ENCODE measurements around the gene FLAD1.

FLAD1 gene

DNA sequence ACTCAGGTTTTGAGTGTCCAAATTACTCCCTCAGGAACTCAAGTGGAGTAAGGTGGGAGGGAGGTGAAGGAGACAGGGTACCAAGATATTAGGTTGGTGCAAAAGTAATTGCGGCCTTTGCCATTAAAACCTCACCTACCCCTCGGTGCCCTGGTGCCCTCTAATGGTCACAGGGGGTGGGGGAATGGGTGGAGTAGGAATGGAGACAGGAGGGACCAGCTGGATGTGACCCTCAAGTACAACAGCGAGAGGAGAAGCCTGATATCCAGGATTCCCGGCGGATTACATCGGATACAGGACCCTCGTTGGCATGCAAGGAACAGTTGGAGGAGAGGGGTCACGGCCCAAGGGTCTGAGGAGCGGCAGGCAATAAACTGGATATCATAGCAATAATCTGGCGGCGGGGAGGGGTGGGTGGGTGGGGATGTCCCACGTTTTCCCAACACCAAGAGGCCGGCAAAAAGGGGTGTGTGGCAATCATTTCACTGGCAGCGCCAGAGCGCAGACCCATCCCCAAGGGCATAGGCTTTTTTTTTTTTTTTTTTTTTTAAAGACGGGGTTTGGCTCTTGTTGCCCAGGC lies 15.1 kb downstream of the FLAD1 start:
- ATAC-seq (replicated peaks) (no peak), DNase-seq (no peak)
- no peaks in the 10 kb centered on the region for H3K27me3 Mint-ChIP-seq
- peaks cover 32 to 59% of the 10 kb centered on the region in 2 donors for H3K4me1 Mint-ChIP-seq
- no peaks in the 10 kb centered on the region for H3K9me3 Mint-ChIP-seq
- no peaks in the 10 kb centered on the region for H3K36me3 Mint-ChIP-seq
- peak overlapping the region; percentile 71 to 77 for H3K4me3 Mint-ChIP-seq
- peak overlapping the region; percentile 94 for H3K27ac Mint-ChIP-seq

DNA sequence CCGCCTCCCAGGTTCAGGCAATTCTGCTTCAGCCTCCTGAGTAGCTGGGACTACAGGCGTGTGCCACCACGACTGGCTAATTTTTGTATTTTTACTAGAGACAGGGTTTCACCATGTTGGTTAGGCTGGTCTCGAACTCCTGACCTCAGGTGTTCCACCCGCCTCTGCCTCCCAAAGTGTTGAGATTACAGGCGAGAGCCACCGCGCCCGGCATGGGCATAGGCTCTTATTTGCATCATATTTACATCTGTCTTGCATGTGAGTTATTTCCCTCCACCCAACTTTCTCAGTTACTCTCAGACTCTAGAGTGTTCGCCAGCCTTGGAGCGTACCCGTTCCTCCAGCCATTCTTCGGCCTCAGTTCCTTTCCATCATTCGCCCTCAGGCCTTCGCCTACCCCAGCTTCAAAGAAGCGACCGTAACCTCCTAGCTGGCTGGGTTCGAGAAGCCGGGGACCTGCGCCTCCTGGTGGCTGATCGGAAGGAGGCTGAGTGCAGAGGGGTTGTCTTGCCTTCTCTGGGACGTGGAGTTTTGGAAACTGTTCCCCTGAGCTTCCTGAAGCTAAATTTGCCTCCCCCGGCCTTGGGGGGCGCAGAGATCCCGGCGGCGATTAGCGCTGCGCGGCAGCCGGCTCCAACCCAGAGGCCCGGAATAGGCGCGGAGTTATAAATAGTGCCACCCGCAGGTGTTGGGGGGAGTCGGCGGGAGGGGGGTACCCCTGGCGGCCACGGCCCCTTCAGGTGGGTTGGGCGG lies 15.8 kb downstream of the FLAD1 start:
- DNase-seq (peak; percentile 76), ATAC-seq (replicated peaks) (peak; percentile 24 to 25)
- peaks cover 32 to 65% of the 10 kb centered on the region in 2 donors for H3K4me1 Mint-ChIP-seq
- peak overlapping the region; percentile 80 to 97 for H3K4me3 Mint-ChIP-seq
- H3K9me3 Mint-ChIP-seq: no peaks in the 10 kb centered on the region
- no peaks in the 10 kb centered on the region for H3K27me3 Mint-ChIP-seq
- H3K36me3 Mint-ChIP-seq: peaks cover 3% of the 10 kb centered on the region in 2 donors
- H3K27ac Mint-ChIP-seq: peak overlapping the region; percentile 94

DNA sequence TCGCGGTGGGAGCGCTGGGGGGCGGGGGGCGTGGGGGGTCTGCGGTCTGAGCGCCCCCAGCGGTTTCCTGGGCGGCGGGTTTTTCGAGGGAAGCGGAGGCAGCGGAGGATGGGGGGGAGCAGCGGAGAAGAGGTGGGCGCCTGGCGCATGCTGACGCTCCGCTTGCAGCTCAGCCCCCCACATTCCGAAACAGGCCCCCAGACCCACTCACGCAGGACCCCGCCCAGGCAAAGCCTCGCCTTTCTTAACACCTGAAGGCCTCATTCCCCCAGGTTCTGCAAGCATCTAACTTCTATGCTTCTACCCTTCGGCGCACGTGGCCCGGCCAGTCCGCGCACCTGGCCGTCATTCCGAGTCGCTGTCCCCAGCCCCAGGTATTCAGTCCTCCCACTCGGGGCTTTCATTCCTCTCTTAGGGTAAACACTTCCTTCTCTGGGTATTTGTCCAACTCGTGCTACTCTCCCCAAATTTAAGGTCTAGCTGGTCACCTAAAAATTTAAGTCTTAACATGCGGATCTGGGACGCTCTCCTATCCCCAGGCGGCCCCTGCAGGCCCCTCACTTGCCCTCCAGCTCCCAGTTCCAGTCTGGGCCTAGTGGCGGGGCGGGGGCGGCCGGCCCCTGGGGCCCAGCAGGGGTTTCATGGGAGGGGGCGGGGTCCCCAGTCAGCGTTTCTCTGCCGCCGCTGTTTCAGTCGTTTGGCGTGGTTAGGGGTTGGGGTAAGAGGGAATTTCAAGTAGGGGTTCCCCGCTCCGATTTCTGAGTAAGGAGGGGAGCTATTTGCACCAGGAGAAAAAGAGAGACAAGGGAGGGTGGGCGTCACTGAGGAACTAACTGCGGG lies 16.6 kb downstream of the FLAD1 start:
- ATAC-seq (replicated peaks) (peak; percentile 23 to 26), DNase-seq (peak; percentile 75)
- H3K4me3 Mint-ChIP-seq: peak overlapping the region; percentile 97 to 98
- H3K9me3 Mint-ChIP-seq: no peaks in the 10 kb centered on the region
- peaks cover 3% of the 10 kb centered on the region in 2 donors for H3K36me3 Mint-ChIP-seq
- peak overlapping the region; percentile 94 for H3K27ac Mint-ChIP-seq
- H3K27me3 Mint-ChIP-seq: no peaks in the 10 kb centered on the region
- peaks cover 31 to 65% of the 10 kb centered on the region in 2 donors for H3K4me1 Mint-ChIP-seq

DNA sequence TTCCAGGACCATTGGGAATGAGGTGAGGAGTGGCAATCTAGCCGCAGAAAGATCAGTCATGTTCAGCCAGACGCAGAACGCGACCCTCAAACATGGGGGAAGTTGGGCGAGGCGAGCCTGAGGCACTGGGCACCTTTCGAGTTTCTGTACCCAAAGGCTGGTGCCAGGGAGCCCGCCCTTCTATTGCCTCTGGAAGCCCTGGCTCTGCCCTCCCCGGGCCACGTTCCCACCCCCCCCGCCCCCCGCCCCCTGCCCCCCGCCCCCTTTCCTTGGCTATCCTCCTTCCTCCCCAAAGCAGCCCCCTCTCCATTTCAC lies 17.2 kb downstream of the FLAD1 start:
- Mint-ChIP-seq H3K4me3 (peak overlapping the region; percentile 97 to 98), H3K36me3 (peaks cover 3% of the 10 kb centered on the region in 2 donors), H3K4me1 (peaks cover 32 to 66% of the 10 kb centered on the region in 2 donors), H3K27me3 (no peaks in the 10 kb centered on the region), H3K9me3 (no peaks in the 10 kb centered on the region), H3K27ac (peak overlapping the region; percentile 95)
- DNase-seq (no peak), ATAC-seq (replicated peaks) (peak in 1 of 2 donors; percentile 1)

DNA sequence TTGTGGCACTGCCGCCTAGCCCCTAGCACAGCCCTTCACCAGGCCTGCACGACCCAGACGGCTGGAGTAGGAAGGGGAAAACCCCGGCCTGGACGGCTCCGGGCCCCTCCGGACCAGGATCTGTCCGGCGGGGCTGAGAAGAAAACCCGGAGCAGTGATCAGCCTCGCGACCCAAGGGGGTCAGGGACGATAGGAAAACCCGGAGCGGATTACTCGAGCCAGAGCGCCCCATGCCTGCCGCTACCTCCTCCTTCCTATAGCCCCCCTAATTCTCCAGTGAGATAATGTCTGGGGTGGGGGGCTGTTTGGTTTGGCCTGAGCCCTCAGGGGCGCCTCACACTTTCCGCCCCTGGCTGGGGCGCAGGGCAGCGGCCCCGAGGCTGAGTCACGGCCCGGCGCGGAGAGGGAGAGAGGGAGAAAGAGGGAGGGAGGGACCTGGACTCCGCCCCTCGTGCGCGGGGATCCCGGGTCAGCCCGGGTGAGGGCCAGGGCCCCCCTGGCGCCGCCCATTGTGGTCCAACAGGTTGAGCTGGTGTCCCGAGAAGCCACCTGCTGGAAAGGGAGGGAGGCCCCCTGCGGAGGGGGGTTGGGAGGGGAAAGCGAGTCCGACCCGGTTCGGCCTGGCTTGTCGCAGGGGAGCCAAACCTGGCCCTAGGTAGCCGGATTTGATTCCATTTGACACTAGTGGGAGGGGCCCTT lies 17.7 kb downstream of the FLAD1 start:
- DNase-seq (peak; percentile 87), ATAC-seq (replicated peaks) (peak; percentile 45 to 50)
- peak overlapping the region; percentile 99 for H3K27ac Mint-ChIP-seq
- H3K36me3 Mint-ChIP-seq: peaks cover 3% of the 10 kb centered on the region in 2 donors
- no peaks in the 10 kb centered on the region for H3K9me3 Mint-ChIP-seq
- peak overlapping the region; percentile 97 to 98 for H3K4me3 Mint-ChIP-seq
- peaks cover 36 to 69% of the 10 kb centered on the region in 2 donors for H3K4me1 Mint-ChIP-seq
- no peaks in the 10 kb centered on the region for H3K27me3 Mint-ChIP-seq

DNA sequence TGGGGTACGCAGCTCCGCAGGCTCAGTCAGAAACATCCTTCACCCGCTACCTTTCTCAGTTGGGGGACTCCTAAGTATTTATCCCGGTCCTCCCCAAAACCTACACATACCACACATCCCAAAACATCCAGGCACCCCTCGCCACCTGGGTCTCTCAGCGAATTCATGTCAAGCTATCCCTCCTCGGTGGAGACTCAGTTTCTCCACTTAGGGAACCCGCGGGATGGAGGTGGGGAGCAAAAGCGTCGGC lies 18.2 kb downstream of the FLAD1 start:
- Mint-ChIP-seq H3K27me3 (no peaks in the 10 kb centered on the region), H3K4me3 (peak overlapping the region; percentile 97 to 98), H3K36me3 (peaks cover 3 to 6% of the 10 kb centered on the region in 2 donors), H3K27ac (peak overlapping the region; percentile 99), H3K4me1 (peaks cover 36 to 69% of the 10 kb centered on the region in 2 donors), H3K9me3 (no peaks in the 10 kb centered on the region)
- no peak for DNase-seq
- no peak for ATAC-seq (replicated peaks)

DNA sequence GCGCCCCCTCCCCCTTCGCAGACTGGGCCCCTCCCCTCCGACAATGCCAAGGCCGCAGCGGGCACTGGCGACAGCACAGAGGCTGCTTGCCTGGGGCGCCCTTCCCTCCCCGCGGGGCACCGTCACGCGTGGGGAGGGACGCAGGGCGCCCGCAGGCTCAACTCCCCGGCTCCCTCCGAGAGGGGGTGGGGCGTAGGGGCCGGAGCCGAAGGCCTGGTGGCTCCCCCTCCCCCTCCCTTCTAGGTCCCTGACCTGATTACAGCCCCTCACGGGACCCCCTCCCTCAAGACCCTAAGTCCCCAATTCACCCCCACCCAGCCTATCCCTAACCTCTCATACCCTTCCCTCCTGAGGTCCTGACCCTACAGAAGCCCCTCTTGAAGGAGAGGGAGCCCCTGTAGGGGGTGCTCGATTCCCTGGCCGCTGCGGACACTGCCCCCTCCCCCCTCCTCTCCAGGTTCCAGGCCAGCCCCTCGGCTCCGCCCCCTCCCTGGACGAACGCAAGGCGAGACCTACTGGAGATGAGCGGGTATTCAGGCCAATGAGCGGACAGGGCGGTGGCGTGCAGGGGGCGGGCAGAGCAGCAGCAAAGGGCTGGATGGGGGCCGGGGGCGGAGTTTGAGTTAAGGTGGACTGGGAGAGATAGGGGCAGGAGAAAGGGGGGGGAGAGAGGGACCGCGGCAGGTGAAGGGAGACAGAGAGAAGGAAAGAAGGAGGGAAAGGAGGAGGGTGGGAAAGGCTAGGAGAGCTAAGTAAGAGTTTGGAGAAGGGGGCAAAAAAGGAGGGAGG lies 18.7 kb downstream of the FLAD1 start:
- no peaks in the 10 kb centered on the region for H3K27me3 Mint-ChIP-seq
- H3K27ac Mint-ChIP-seq: peak overlapping the region; percentile 99
- ATAC-seq (replicated peaks) (peak; percentile 65 to 73), DNase-seq (peak; percentile 98)
- H3K36me3 Mint-ChIP-seq: peaks cover 3 to 11% of the 10 kb centered on the region in 2 donors
- no peaks in the 10 kb centered on the region for H3K9me3 Mint-ChIP-seq
- H3K4me3 Mint-ChIP-seq: peak overlapping the region; percentile 97 to 98
- H3K4me1 Mint-ChIP-seq: peaks cover 42 to 72% of the 10 kb centered on the region in 2 donors

DNA sequence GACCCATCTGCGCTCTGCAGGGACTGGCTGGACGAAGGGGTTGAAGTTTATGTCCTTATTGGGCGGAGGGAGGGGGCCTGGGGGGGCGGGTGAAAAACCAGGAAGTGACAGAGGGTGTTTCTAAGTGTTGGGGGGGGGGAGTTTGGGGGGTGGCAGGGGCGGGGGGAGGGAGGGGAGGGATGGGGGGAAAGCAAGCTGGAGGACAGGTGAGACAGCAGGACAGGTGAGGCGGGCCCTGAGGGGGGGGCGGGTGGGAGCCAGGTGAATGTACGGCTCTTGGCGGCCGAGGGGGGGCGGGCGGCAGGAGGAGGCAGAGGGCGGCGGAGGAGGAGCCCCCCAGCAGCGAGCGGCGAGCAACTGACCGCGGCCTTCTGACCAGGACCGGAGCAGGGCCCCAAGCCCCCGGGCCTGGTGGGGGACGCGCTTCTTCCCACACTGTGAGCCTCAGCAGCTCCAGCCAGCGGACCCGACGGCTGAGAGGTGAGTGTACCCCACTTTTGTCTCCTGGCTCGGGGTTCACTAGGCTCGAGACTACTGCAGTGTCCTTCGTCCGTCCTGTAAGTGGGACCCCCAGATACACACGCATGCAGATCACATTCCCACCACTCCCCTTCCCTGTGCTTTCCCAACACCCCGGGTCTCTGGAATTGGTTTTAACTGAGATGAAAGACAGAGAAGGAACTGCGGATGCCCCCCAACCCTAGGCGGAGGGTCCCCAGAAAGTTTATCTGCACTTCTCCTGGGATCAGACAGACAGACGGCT lies 19.5 kb downstream of the FLAD1 start, which contains the start of gene ZBTB7B:
Gene ZBTB7B, plus strand, starts transcription at position 339 of the 763 bp plus-strand sequence. CDS start 11,859 bp downstream, outside the sequence.
- no peak for DNase-seq
- peak in 1 of 2 donors; percentile 0 for ATAC-seq (replicated peaks)
- H3K36me3 Mint-ChIP-seq: peaks cover 3 to 11% of the 10 kb centered on the region in 2 donors
- peak within 1 kb of the TSS; percentile 97 to 98 for H3K4me3 Mint-ChIP-seq
- H3K27ac Mint-ChIP-seq: peak within 1 kb of the TSS; percentile 99
- H3K9me3 Mint-ChIP-seq: no peaks in the 10 kb centered on the region
- no peaks in the 10 kb centered on the region for H3K27me3 Mint-ChIP-seq
- H3K4me1 Mint-ChIP-seq: peaks cover 42 to 73% of the 10 kb centered on the region in 2 donors

DNA sequence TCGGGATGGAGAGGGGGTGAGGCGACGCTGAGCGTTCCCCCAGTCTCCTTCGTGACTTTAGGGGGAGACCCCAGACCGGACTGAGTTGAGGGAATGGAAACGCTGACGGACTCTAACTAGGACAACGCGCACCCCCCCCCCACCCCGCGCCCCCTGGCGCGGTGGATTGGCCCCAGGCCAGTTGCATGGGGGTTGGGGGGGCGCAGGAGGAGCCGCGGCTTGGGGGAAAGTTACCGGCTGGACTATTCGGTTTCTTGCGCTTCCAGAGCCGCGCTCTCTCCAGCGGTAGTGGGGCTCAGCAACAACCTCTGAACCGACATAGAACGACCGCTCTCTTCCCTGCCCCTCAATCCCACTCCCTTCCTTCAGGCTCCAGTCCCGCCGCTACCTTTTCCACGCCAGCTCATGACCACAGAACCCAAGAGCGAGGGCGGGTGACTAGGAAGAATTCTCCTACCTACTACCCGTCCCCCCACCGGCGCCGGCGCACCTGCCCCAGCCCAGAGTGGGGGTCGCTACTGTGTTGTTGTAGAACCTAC lies 20.2 kb downstream of the FLAD1 start:
- peaks cover 40 to 73% of the 10 kb centered on the region in 2 donors for H3K4me1 Mint-ChIP-seq

DNA sequence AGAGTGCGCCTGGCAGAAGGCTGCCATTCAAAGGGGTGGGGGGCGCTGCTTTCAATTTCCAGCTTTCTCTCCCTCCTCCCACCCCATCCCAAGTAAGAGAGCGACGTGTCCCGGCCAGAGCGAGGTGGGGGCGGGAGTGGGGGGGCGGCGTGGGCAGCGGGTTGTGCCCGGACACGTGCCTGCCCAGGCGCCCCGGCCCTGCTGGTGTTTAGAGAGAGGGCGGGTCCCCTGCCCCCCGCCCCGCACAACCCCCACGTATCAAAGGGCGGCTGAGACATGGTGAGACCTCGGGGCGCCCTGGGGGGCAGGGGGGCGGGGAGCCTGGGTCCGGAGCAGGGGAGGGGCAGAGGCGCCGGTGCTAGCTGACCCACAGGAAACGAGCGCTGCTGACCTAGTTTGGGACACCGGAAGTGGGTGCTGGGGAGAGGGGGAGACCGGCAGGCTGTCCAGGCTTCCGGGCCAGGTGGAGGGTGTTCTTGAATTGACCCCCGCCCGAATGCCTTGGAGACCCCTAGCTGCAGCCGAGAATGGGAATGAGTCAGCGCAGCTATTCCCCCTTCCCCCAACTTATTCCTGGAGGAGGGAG lies 20.7 kb downstream of the FLAD1 start:
- ATAC-seq (replicated peaks): no peak
- peaks cover 42 to 74% of the 10 kb centered on the region in 2 donors for H3K4me1 Mint-ChIP-seq
- DNase-seq: no peak
- H3K4me3 Mint-ChIP-seq: peak overlapping the region; percentile 93 to 97
- H3K27me3 Mint-ChIP-seq: no peaks in the 10 kb centered on the region
- H3K27ac Mint-ChIP-seq: peak overlapping the region; percentile 94
- peaks cover 4 to 18% of the 10 kb centered on the region in 2 donors for H3K36me3 Mint-ChIP-seq
- H3K9me3 Mint-ChIP-seq: no peaks in the 10 kb centered on the region

More for the DNA sequence above, 20.2 kb downstream of the FLAD1 start:
- DNase-seq (no peak), ATAC-seq (replicated peaks) (no peak)
- H3K27ac Mint-ChIP-seq: peak overlapping the region; percentile 94
- H3K4me3 Mint-ChIP-seq: peak overlapping the region; percentile 93 to 97
- H3K9me3 Mint-ChIP-seq: no peaks in the 10 kb centered on the region
- H3K27me3 Mint-ChIP-seq: no peaks in the 10 kb centered on the region
- peaks cover 3 to 14% of the 10 kb centered on the region in 2 donors for H3K36me3 Mint-ChIP-seq

DNA sequence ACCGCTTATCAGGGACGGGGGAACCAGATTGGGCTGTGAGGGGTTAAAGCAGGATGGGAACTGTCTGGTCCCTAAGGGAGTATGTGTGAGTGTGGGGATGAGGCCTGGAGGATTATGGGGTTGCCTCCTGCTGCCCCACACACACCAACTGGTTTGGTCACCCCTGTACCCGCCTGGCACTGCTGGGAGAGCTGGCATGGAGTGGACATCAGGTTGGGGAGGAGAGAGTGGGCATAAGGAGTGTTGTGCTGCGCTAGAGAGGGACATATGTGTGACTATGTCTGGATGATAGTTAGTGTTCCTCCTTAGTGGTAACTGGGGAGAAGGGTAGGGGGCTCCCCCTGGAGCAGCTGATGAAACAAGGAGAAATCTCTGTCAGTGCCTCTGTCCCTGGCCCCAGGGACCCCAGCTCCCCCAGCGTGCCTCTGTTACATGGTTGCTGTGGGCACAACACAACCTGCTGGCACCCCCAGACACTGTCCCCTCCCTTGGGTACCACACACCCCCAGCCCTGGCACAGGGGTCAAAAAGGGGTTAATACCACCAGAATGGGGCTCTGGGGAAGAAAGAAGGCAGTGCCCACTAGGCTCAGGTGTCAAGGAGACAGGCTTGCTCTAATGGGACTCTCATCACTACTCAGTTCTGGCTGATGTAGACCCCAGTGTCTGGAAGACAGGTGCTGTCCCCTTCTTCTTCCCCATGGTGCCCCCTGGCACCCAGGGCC lies 21.4 kb downstream of the FLAD1 start:
- Mint-ChIP-seq H3K4me1 (peaks cover 43 to 76% of the 10 kb centered on the region in 2 donors), H3K36me3 (peaks cover 7 to 22% of the 10 kb centered on the region in 2 donors), H3K27ac (peak overlapping the region; percentile 94), H3K9me3 (no peaks in the 10 kb centered on the region), H3K4me3 (peak overlapping the region; percentile 93 to 97), H3K27me3 (no peaks in the 10 kb centered on the region)
- ATAC-seq (replicated peaks) (no peak), DNase-seq (no peak)
